ENCODE results near the gene BRAF. TPM values are rescaled to one million over a fixed set of nuclear protein-coding genes. Genes with fewer than 3 reads are reported as not detected.
"Not testable (repeated sequence)": the region's sequence is repeated elsewhere in the genome, so short reads cannot be mapped to it uniquely, and the experiment has no call there.

Gene BRAF
- total RNA-seq, 2 experiments from 2014 or later: 49.9 to 57.8 TPM

- Mint-ChIP-seq H3K9me3 (no peaks in the 10 kb centered on the region), H3K27me3 (no peaks in the 10 kb centered on the region), H3K36me3 (ENCODE audit: low read depth) (peaks cover 3% of the 10 kb centered on the region), H3K27ac (no peak overlapping the region), H3K4me1 (ENCODE audit: low read depth) (peaks cover 68% of the 10 kb centered on the region), H3K4me3 (no peak overlapping the region)
- no peaks in the 10 kb centered on the region for H3K27me3 ChIP-seq (ENCODE audit: control insufficient read depth in 1 of 2, insufficient read depth in 2 of 2, low read length in 2 of 2)
- H3K9me3 ChIP-seq (ENCODE audit: control insufficient read depth in 1 of 2, insufficient read depth in 1 of 2, low read length in 2 of 2): no peaks in the 10 kb centered on the region
- intact Hi-C loops (cut with DNase I, micrococcal nuclease): no loop called here
- H3K27ac ChIP-seq (ENCODE audit: low read depth in 1 of 2, low read length in 2 of 2): no peak overlapping the region
- ChIA-PET POLR2A (interaction anchor here (0.9 kb wide), 1 partner anchor 9 kb away, joined by 3 read pairs; no protein-coding TSS in a partner anchor), CTCF (no interaction called here)
- peaks cover 4% of the 10 kb centered on the region for H3K4me1 ChIP-seq (ENCODE audit: insufficient read depth, low read length)
- no peak overlapping the region for H3K4me3 ChIP-seq (ENCODE audit: low read length)
- TF ChIP-seq CTCF (IDR thresholded peaks at IDR 0.05): no peak
- no peak for DNase-seq
- no peak for ATAC-seq (ENCODE audit: poor library complexity)
- H3K36me3 ChIP-seq (ENCODE audit: insufficient read depth, low read length): no peaks in the 10 kb centered on the region
Observed at GRCh38 chr7:140914083-140914482, 10.6 kb downstream of the BRAF start.

GRCh38 chr7:140913596-140913928, 11.2 kb downstream of the BRAF start:
- H3K9me3 ChIP-seq (ENCODE audit: control insufficient read depth in 1 of 2, insufficient read depth in 1 of 2, low read length in 2 of 2); H3K4me3 ChIP-seq (ENCODE audit: low read length); H3K4me3 Mint-ChIP-seq; H3K27ac Mint-ChIP-seq; ATAC-seq (ENCODE audit: poor library complexity); DNase-seq; H3K36me3 ChIP-seq (ENCODE audit: insufficient read depth, low read length); H3K27me3 Mint-ChIP-seq; H3K27me3 ChIP-seq (ENCODE audit: control insufficient read depth in 1 of 2, insufficient read depth in 2 of 2, low read length in 2 of 2); H3K4me1 ChIP-seq (ENCODE audit: insufficient read depth, low read length); H3K36me3 Mint-ChIP-seq (ENCODE audit: low read depth); H3K9me3 Mint-ChIP-seq; H3K27ac ChIP-seq (ENCODE audit: low read depth in 1 of 2, low read length in 2 of 2): not testable (repeated sequence)
- CTCF ChIA-PET: interaction anchor here (1.0 kb wide), 1 partner anchor 173 kb away, joined by 4 read pairs; no protein-coding TSS in a partner anchor
- intact Hi-C loops (cut with DNase I, micrococcal nuclease): loop anchor here in 1 of 2 experiments (1.0 kb wide), 1 partner anchor 12 kb away; no protein-coding TSS in a partner anchor
- peaks cover 70% of the 10 kb centered on the region for H3K4me1 Mint-ChIP-seq (ENCODE audit: low read depth)
- POLR2A ChIA-PET: interaction anchor here (0.9 kb wide), 1 partner anchor 10 kb away, joined by 3 read pairs; no protein-coding TSS in a partner anchor

- H3K27ac Mint-ChIP-seq: no peak overlapping the region
- H3K4me3 Mint-ChIP-seq: no peak overlapping the region
- intact Hi-C loops (cut with DNase I, micrococcal nuclease): no loop called here
- H3K27me3 Mint-ChIP-seq: no peaks in the 10 kb centered on the region
- no peaks in the 10 kb centered on the region for H3K36me3 ChIP-seq (ENCODE audit: insufficient read depth, low read length)
- peaks cover 61% of the 10 kb centered on the region for H3K4me1 Mint-ChIP-seq (ENCODE audit: low read depth)
- TF ChIP-seq CTCF (IDR thresholded peaks at IDR 0.05): no peak
- H3K36me3 Mint-ChIP-seq (ENCODE audit: low read depth): peaks cover 3% of the 10 kb centered on the region
- H3K9me3 Mint-ChIP-seq: no peaks in the 10 kb centered on the region
- CTCF ChIA-PET: no interaction called here
- POLR2A ChIA-PET: no interaction called here
- peaks cover 4% of the 10 kb centered on the region for H3K4me1 ChIP-seq (ENCODE audit: insufficient read depth, low read length)
- no peaks in the 10 kb centered on the region for H3K9me3 ChIP-seq (ENCODE audit: control insufficient read depth in 1 of 2, insufficient read depth in 1 of 2, low read length in 2 of 2)
- H3K27ac ChIP-seq (ENCODE audit: low read depth in 1 of 2, low read length in 2 of 2): no peak overlapping the region
- H3K27me3 ChIP-seq (ENCODE audit: control insufficient read depth in 1 of 2, insufficient read depth in 2 of 2, low read length in 2 of 2): no peaks in the 10 kb centered on the region
- no peak overlapping the region for H3K4me3 ChIP-seq (ENCODE audit: low read length)
- no peak for DNase-seq
- no peak for ATAC-seq (ENCODE audit: poor library complexity)
Observed at GRCh38 chr7:140911746-140912145, 13.0 kb downstream of the BRAF start.

Data from CD4-positive, alpha-beta T cell (primary cell).